Esophagus squamous epithelium (tissue), 4 donors: ENCODE data around the gene SLC22A3.

Experiments used
- POLR2A ChIP-seq, 4 donors: fragments of 450-650 bp; IDR thresholded peaks; one replicate each; pipeline ENCODE4 v1.6.1; 2017; ENCODE audit warnings: antibody characterized with exemption in 4 of 4, mild to moderate bottlenecking in 4 of 4, moderate library complexity in 3 of 4
- TF ChIP-seq, protein P1 (sequence below), 6 experiments: fragments of 450-650 bp in 4 of 6; fragments of 200-600 bp in 2 of 6; sonication (generic) in 2 of 6; IDR thresholded peaks; one replicate each; pipeline ENCODE4 v1.5.1; 2016 to 2019; ENCODE audit warnings: antibody characterized with exemption in 6 of 6, mild to moderate bottlenecking in 4 of 6, moderate library complexity in 4 of 6

DNA sequence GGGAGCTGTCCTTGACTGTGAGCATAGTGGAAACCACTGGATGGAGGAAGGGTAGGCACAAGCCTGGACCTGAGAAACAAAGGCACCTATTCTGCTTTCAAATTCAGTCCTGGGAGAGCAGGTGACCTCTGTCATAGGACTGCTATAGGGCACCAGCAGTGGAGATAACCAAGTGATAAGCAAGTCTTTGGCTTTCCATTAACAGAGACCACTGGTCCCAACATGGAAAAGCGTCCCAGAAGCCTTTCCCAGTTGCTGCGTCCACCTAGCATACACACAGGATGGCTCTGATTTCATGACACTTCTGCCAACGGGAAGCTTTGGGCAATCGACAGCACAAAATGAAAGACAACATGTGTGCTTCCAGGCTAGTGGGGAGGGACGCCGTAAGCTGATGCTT is 8.9 kb downstream of the SLC22A3 start:
- TF ChIP-seq, protein P1, sequence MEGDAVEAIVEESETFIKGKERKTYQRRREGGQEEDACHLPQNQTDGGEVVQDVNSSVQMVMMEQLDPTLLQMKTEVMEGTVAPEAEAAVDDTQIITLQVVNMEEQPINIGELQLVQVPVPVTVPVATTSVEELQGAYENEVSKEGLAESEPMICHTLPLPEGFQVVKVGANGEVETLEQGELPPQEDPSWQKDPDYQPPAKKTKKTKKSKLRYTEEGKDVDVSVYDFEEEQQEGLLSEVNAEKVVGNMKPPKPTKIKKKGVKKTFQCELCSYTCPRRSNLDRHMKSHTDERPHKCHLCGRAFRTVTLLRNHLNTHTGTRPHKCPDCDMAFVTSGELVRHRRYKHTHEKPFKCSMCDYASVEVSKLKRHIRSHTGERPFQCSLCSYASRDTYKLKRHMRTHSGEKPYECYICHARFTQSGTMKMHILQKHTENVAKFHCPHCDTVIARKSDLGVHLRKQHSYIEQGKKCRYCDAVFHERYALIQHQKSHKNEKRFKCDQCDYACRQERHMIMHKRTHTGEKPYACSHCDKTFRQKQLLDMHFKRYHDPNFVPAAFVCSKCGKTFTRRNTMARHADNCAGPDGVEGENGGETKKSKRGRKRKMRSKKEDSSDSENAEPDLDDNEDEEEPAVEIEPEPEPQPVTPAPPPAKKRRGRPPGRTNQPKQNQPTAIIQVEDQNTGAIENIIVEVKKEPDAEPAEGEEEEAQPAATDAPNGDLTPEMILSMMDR (IDR thresholded peaks at IDR 0.05), result no peak
- TF ChIP-seq POLR2A (IDR thresholded peaks at IDR 0.05), result no peak
